HCT116 (cell line): ENCODE results near the gene BCL6.

ENCODE experiments used
- CTCF ChIP-seq, 3 experiments: fragments of 200-600 bp in 1 of 3; sonication (generic) in 1 of 3; IDR thresholded peaks in 2 of 3; conservative IDR thresholded peaks in 1 of 3; 2 replicates each; pipeline ENCODE4 v1.5.1; 2012 to 2017; ENCODE audit warnings: low read depth in 2 of 3, low read length in 2 of 3, antibody characterized with exemption in 1 of 3, borderline replicate concordance in 1 of 3, control low read depth in 1 of 3, mild to moderate bottlenecking in 1 of 3, mixed read lengths in 1 of 3, mixed run types in 1 of 3, moderate library complexity in 1 of 3; ENCODE audit not compliant: insufficient read depth in 1 of 3
- EZH2 ChIP-seq: fragments of 200-600 bp; sonication (generic); IDR thresholded peaks from 2 replicates; pipeline ENCODE4 v1.6.1; 2017; ENCODE audit warnings: antibody characterized with exemption, mixed run types
- SIN3A ChIP-seq: IDR thresholded peaks from 2 replicates; pipeline ENCODE4 v1.6.1; 2012; ENCODE audit warnings: low read depth
- SRF ChIP-seq: IDR thresholded peaks from 2 replicates; pipeline ENCODE4 v1.6.1; 2012; ENCODE audit warnings: low read depth

- no peak for TF ChIP-seq CTCF (IDR thresholded peaks at IDR 0.05 in 2 of 3, conservative IDR thresholded peaks at IDR 0.05 in 1 of 3; ENCODE audit: borderline replicate concordance in 1 of 3, insufficient read depth in 1 of 3, low read depth in 2 of 3, low read length in 2 of 3)
- TF ChIP-seq SRF = no peak
- TF ChIP-seq EZH2 = no peak
- TF ChIP-seq SIN3A = no peak
Measured at GRCh38 chr3:187781001-187781400, 35.7 kb upstream of the BCL6 start.
